Duodenal mucosa (tissue), 2 donors: Measurements from ENCODE around the gene TMEM43.

Experiments used
- H3K27ac ChIP-seq: one replicate; pipeline ENCODE4 v1.7.0; 2013; ENCODE audit warnings: low read depth, low read length
- H3K27me3 ChIP-seq, 2 donors: one replicate each; pipeline ENCODE4 v1.7.0; 2013; ENCODE audit warnings: low read length in 2 of 2, control low read depth in 1 of 2; ENCODE audit not compliant: insufficient read depth in 2 of 2, control insufficient read depth in 1 of 2
- H3K36me3 ChIP-seq, 2 donors: one replicate each; pipeline ENCODE4 v1.7.0; 2013; ENCODE audit warnings: low read length in 2 of 2, control low read depth in 1 of 2; ENCODE audit not compliant: insufficient read depth in 2 of 2, control insufficient read depth in 1 of 2
- H3K4me1 ChIP-seq, 2 donors: one replicate each; pipeline ENCODE4 v1.7.0; 2013; ENCODE audit warnings: low read length in 2 of 2, control low read depth in 1 of 2; ENCODE audit not compliant: insufficient read depth in 2 of 2, control insufficient read depth in 1 of 2
- H3K4me3 ChIP-seq, 2 donors: one replicate each; pipeline ENCODE4 v1.7.0; 2013; ENCODE audit warnings: low read length in 2 of 2, low read depth in 1 of 2
- H3K9ac ChIP-seq, 2 donors: one replicate each; pipeline ENCODE4 v1.7.0; 2013; ENCODE audit warnings: low read length in 2 of 2, low read depth in 1 of 2
- H3K9me3 ChIP-seq, 2 donors: one replicate each; pipeline ENCODE4 v1.7.0; 2013; ENCODE audit warnings: low read length in 2 of 2, control low read depth in 1 of 2; ENCODE audit not compliant: control insufficient read depth in 1 of 2

The TMEM43 gene

GRCh38 chr3:14159426-14159825 lies 34.6 kb downstream of the TMEM43 start:
- Histone ChIP-seq H3K36me3 (peaks cover 75 to 93% of the 10 kb centered on the region in 2 donors), H3K4me3 (no peak overlapping the region), H3K9ac (no peak overlapping the region), H3K27ac (no peak overlapping the region), H3K4me1 (no peaks in the 10 kb centered on the region), H3K9me3 (peaks cover 10 to 16% of the 10 kb centered on the region in 2 donors), H3K27me3 (no peaks in the 10 kb centered on the region)

GRCh38 chr3:14161282-14161681 lies 36.4 kb downstream of the TMEM43 start:
- H3K9ac ChIP-seq, result no peak overlapping the region
- no peaks in the 10 kb centered on the region for H3K27me3 ChIP-seq
- peaks cover 78 to 100% of the 10 kb centered on the region in 2 donors for H3K36me3 ChIP-seq
- H3K4me3 ChIP-seq, result no peak overlapping the region
- peaks cover 10 to 16% of the 10 kb centered on the region in 2 donors for H3K9me3 ChIP-seq
- no peaks in the 10 kb centered on the region for H3K4me1 ChIP-seq
- H3K27ac ChIP-seq, result no peak overlapping the region

GRCh38 chr3:14162178-14162577 lies 37.3 kb downstream of the TMEM43 start:
- H3K9me3 ChIP-seq, result peaks cover 10 to 16% of the 10 kb centered on the region in 2 donors
- H3K4me3 ChIP-seq, result no peak overlapping the region
- no peak overlapping the region for H3K27ac ChIP-seq
- peaks cover 77 to 99% of the 10 kb centered on the region in 2 donors for H3K36me3 ChIP-seq
- H3K27me3 ChIP-seq, result no peaks in the 10 kb centered on the region
- H3K9ac ChIP-seq, result no peak overlapping the region
- no peaks in the 10 kb centered on the region for H3K4me1 ChIP-seq

GRCh38 chr3:14166877-14167603 lies 42.2 kb downstream of the TMEM43 start:
- Histone ChIP-seq H3K9ac (no peak overlapping the region), H3K4me1 (no peaks in the 10 kb centered on the region), H3K27ac (no peak overlapping the region), H3K9me3 (peaks cover 1 to 4% of the 10 kb centered on the region in 2 donors), H3K36me3 (peaks cover 74 to 99% of the 10 kb centered on the region in 2 donors), H3K4me3 (no peak overlapping the region), H3K27me3 (no peaks in the 10 kb centered on the region)

GRCh38 chr3:14169435-14169834 lies 44.6 kb downstream of the TMEM43 start:
- H3K9me3 ChIP-seq, result no peaks in the 10 kb centered on the region
- no peak overlapping the region for H3K27ac ChIP-seq
- peaks cover 58 to 85% of the 10 kb centered on the region in 2 donors for H3K36me3 ChIP-seq
- no peaks in the 10 kb centered on the region for H3K27me3 ChIP-seq
- H3K4me3 ChIP-seq, result no peak overlapping the region
- peaks cover 0 to under 1% of the 10 kb centered on the region in 2 donors for H3K4me1 ChIP-seq
- H3K9ac ChIP-seq, result no peak overlapping the region

- H3K36me3 ChIP-seq, result peaks cover 54 to 80% of the 10 kb centered on the region in 2 donors
- H3K27ac ChIP-seq, result no peak overlapping the region
- H3K9me3 ChIP-seq, result no peaks in the 10 kb centered on the region
- H3K9ac ChIP-seq, result no peak overlapping the region
- H3K4me1 ChIP-seq, result peaks cover under 1 to 5% of the 10 kb centered on the region in 2 donors
- no peak overlapping the region for H3K4me3 ChIP-seq
- no peaks in the 10 kb centered on the region for H3K27me3 ChIP-seq
Measured at GRCh38 chr3:14169871-14170270, 45.0 kb downstream of the TMEM43 start.

GRCh38 chr3:14170531-14171159 lies 45.8 kb downstream of the TMEM43 start:
- peaks cover 50 to 73% of the 10 kb centered on the region in 2 donors for H3K36me3 ChIP-seq
- H3K4me1 ChIP-seq, result peaks cover 4 to 13% of the 10 kb centered on the region in 2 donors
- no peaks in the 10 kb centered on the region for H3K27me3 ChIP-seq
- H3K4me3 ChIP-seq, result no peak overlapping the region
- H3K27ac ChIP-seq, result no peak overlapping the region
- H3K9me3 ChIP-seq, result no peaks in the 10 kb centered on the region
- no peak overlapping the region for H3K9ac ChIP-seq

GRCh38 chr3:14172496-14172895 lies 47.6 kb downstream of the TMEM43 start:
- Histone ChIP-seq H3K36me3 (peaks cover 39 to 55% of the 10 kb centered on the region in 2 donors), H3K4me1 (peaks cover 9 to 24% of the 10 kb centered on the region in 2 donors), H3K9ac (no peak overlapping the region), H3K9me3 (no peaks in the 10 kb centered on the region), H3K4me3 (no peak overlapping the region), H3K27ac (no peak overlapping the region), H3K27me3 (no peaks in the 10 kb centered on the region)

- Histone ChIP-seq H3K9ac (no peak overlapping the region), H3K27me3 (no peaks in the 10 kb centered on the region), H3K9me3 (no peaks in the 10 kb centered on the region), H3K27ac (no peak overlapping the region), H3K4me3 (no peak overlapping the region), H3K4me1 (peaks cover 16 to 31% of the 10 kb centered on the region in 2 donors), H3K36me3 (peaks cover 20 to 35% of the 10 kb centered on the region in 2 donors)
Measured at GRCh38 chr3:14174483-14174882, 49.6 kb downstream of the TMEM43 start.

GRCh38 chr3:14175383-14176037 lies 50.7 kb downstream of the TMEM43 start:
- peak overlapping the region in 1 of 2 donors; percentile 31 for H3K4me3 ChIP-seq
- H3K36me3 ChIP-seq, result peaks cover 10 to 25% of the 10 kb centered on the region in 2 donors
- H3K4me1 ChIP-seq, result peaks cover 20 to 36% of the 10 kb centered on the region in 2 donors
- no peaks in the 10 kb centered on the region for H3K27me3 ChIP-seq
- H3K27ac ChIP-seq, result no peak overlapping the region
- no peaks in the 10 kb centered on the region for H3K9me3 ChIP-seq
- H3K9ac ChIP-seq, result no peak overlapping the region
